Adrenal gland (tissue), 5 donors: ENCODE results near the gene FGGY.

Experiments
- CTCF ChIP-seq, 6 experiments: fragments of 450-650 bp in 4 of 6; fragments of 200-600 bp in 2 of 6; sonication (generic) in 1 of 6; IDR thresholded peaks; 1 replicate in 5 of 6; 2 replicates in 1 of 6; pipeline versions ENCODE4 v1.5.1 to v1.8.0; 2016 to 2021; ENCODE audit warnings: antibody characterized with exemption in 6 of 6, mild to moderate bottlenecking in 2 of 6, moderate library complexity in 1 of 6
- POLR2A ChIP-seq, 2 donors: fragments of 450-650 bp; IDR thresholded peaks; one replicate each; pipeline ENCODE4 v1.6.1; 2017; ENCODE audit warnings: antibody characterized with exemption in 2 of 2, mild to moderate bottlenecking in 2 of 2, moderate library complexity in 1 of 2
- donor health status: DM: no; HTN: no; CAD: no.

DNA sequence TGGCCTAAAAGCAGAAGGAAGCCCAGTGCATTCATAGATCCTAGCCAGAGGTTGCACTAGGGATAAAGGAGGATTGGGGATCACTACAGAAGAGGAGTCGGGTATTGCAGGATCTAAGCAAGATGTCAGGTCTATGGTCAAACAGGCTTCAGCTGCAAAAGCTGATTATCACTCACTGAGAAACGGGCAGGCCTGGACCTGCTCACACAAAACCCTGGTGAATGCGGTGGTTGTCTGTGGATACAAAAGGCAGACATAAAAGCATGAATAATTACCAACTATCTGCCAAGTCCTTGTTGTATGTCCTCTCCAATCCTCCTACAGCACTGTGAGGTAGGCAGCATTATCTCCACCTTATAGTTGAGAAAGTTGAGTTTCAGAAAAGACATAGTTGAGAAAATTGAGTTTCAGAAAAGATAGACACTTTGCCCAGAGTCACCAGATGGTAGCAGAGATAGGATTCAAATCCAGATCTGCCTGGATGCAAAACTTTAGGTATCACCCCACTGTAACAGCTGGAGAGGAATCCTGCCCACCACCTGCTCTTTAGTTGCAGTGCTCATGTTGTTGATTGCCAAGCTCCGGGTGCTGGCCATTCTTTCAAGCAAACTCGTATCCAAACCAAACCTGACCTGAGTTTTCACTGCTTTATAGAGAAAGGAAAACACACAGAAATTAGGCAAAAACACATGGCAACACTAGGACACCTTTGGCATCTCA is 468.3 kb downstream of the FGGY start:
- TF ChIP-seq CTCF (IDR thresholded peaks at IDR 0.05) (no peak), POLR2A (IDR thresholded peaks at IDR 0.05) (no peak)
